Testis (tissue), 2 donors: Measurements from ENCODE around the gene ENAH.

Experiments
- POLR2A ChIP-seq: fragments of 450-650 bp; IDR thresholded peaks from one replicate; pipeline ENCODE4 v1.6.1; 2017; ENCODE audit warnings: antibody characterized with exemption, mild to moderate bottlenecking, moderate library complexity
- TF ChIP-seq, protein P1 (sequence below), 3 experiments: fragments of 450-650 bp in 2 of 3; fragments of 200-600 bp in 1 of 3; sonication (generic) in 1 of 3; IDR thresholded peaks; one replicate each; pipeline ENCODE4 v1.5.1; 2016 to 2019; ENCODE audit warnings: antibody characterized with exemption in 3 of 3, mild to moderate bottlenecking in 2 of 3, moderate library complexity in 1 of 3

- TF ChIP-seq, protein P1, sequence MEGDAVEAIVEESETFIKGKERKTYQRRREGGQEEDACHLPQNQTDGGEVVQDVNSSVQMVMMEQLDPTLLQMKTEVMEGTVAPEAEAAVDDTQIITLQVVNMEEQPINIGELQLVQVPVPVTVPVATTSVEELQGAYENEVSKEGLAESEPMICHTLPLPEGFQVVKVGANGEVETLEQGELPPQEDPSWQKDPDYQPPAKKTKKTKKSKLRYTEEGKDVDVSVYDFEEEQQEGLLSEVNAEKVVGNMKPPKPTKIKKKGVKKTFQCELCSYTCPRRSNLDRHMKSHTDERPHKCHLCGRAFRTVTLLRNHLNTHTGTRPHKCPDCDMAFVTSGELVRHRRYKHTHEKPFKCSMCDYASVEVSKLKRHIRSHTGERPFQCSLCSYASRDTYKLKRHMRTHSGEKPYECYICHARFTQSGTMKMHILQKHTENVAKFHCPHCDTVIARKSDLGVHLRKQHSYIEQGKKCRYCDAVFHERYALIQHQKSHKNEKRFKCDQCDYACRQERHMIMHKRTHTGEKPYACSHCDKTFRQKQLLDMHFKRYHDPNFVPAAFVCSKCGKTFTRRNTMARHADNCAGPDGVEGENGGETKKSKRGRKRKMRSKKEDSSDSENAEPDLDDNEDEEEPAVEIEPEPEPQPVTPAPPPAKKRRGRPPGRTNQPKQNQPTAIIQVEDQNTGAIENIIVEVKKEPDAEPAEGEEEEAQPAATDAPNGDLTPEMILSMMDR (IDR thresholded peaks at IDR 0.05) = no peak
- TF ChIP-seq POLR2A = no peak
Measured at GRCh38 chr1:225626698-225627097, 26.2 kb downstream of the ENAH start.
